Immature natural killer cell (primary cell): Measurements from ENCODE around the gene POU2F1. TPM values are rescaled to one million over a fixed set of nuclear protein-coding genes. Genes with fewer than 3 reads are reported as not detected.

Source experiments
- DNase-seq, 3 donors: peaks; one replicate each; pipeline ENCODE4 v3.0.0; 2022; ENCODE audit warnings: mixed read lengths in 1 of 3
- H3K27ac Mint-ChIP-seq, 6 donors: one replicate each; pipeline ENCODE4 v1.8.0; 2020; ENCODE audit warnings: mixed read lengths in 6 of 6, mild to moderate bottlenecking in 5 of 6, inconsistent platforms in 4 of 6, moderate library complexity in 3 of 6
- H3K27me3 Mint-ChIP-seq, 3 donors: one replicate each; pipeline ENCODE4 v1.8.0; 2020 to 2021; ENCODE audit warnings: low read depth in 3 of 3, mild to moderate bottlenecking in 3 of 3, mixed read lengths in 3 of 3, moderate library complexity in 3 of 3, inconsistent platforms in 1 of 3
- H3K36me3 Mint-ChIP-seq, 3 donors: one replicate each; pipeline ENCODE4 v1.8.0; 2020; ENCODE audit warnings: mixed read lengths in 3 of 3, inconsistent platforms in 2 of 3, mild to moderate bottlenecking in 2 of 3
- H3K4me1 Mint-ChIP-seq, 2 donors: one replicate each; pipeline ENCODE4 v1.8.0; 2020; ENCODE audit warnings: inconsistent platforms in 2 of 2, mild to moderate bottlenecking in 2 of 2, mixed read lengths in 2 of 2, moderate library complexity in 1 of 2
- H3K4me3 Mint-ChIP-seq, 5 donors: one replicate each; pipeline ENCODE4 v1.8.0; 2020; ENCODE audit warnings: mild to moderate bottlenecking in 5 of 5, mixed read lengths in 5 of 5, inconsistent platforms in 3 of 5, moderate library complexity in 3 of 5
- H3K9me3 Mint-ChIP-seq, 6 donors: one replicate each; pipeline ENCODE4 v1.8.0; 2020; ENCODE audit warnings: mild to moderate bottlenecking in 6 of 6, mixed read lengths in 6 of 6, inconsistent platforms in 4 of 6, moderate library complexity in 3 of 6
- polyA plus RNA-seq, 3 donors: library from polyadenylated mRNA; unstranded; fragments of 300-500 nt; fragmentation: Illumina TruSeq; gene quantifications; one replicate each; pipeline ENCODE4 v1.2.3, GENCODE V29; 2021

POU2F1 gene
- polyA plus RNA-seq, 3 donors from 2014 or later = 0.70 to 8.7 (median 4.4) TPM

GRCh38 chr1:167426716-167427115, 206.0 kb downstream of the POU2F1 start:
- Mint-ChIP-seq H3K4me3 (peak overlapping the region in 2 of 5 donors; percentile 5 to 16), H3K27ac (peak overlapping the region; percentile 95 to 100 (median 98)), H3K4me1 (peaks cover 67 to 89% of the 10 kb centered on the region in 2 donors), H3K27me3 (peaks cover 39 to 64% (median 45%) of the 10 kb centered on the region in 3 donors), H3K36me3 (peaks cover 16 to 24% (median 24%) of the 10 kb centered on the region in 3 donors), H3K9me3 (no peaks in the 10 kb centered on the region)
- no peak for DNase-seq

- Mint-ChIP-seq H3K27ac (peak overlapping the region; percentile 95 to 100 (median 98)), H3K4me1 (peaks cover 79 to 99% of the 10 kb centered on the region in 2 donors), H3K4me3 (peak overlapping the region; percentile 68 to 83 (median 76)), H3K36me3 (peaks cover 20 to 34% (median 25%) of the 10 kb centered on the region in 3 donors), H3K9me3 (no peaks in the 10 kb centered on the region), H3K27me3 (peaks cover 40 to 76% (median 51%) of the 10 kb centered on the region in 3 donors)
- no peak for DNase-seq
Observed at GRCh38 chr1:167427848-167428247, 207.2 kb downstream of the POU2F1 start.

DNA sequence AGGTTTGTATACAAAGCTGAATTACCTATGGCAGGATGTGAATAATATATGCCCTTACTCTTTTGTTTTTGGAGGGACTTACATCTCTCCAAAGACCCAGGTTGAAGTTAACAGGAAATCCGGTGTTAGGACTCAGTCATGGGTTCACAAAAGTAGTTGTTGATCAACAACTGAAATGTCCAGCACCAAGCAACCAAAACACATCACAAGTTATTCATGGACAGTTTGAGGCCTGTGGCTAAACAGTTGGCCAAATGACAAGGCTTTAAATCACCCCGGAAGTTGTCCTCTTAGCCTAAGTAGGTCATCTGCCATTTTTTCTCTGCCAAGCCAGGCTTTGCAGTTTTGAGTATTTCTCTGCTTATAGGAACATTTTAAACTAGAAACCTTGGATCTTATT, 207.7 kb downstream of the POU2F1 start:
- H3K36me3 Mint-ChIP-seq = peaks cover 22 to 39% (median 31%) of the 10 kb centered on the region in 3 donors
- peaks cover 43 to 81% (median 56%) of the 10 kb centered on the region in 3 donors for H3K27me3 Mint-ChIP-seq
- H3K27ac Mint-ChIP-seq = peak overlapping the region; percentile 95 to 100 (median 98)
- peak; percentile 84 to 88 (median 87) for DNase-seq
- H3K4me1 Mint-ChIP-seq = peaks cover 82 to 99% of the 10 kb centered on the region in 2 donors
- no peaks in the 10 kb centered on the region for H3K9me3 Mint-ChIP-seq
- H3K4me3 Mint-ChIP-seq = peak overlapping the region; percentile 68 to 83 (median 76)

DNA sequence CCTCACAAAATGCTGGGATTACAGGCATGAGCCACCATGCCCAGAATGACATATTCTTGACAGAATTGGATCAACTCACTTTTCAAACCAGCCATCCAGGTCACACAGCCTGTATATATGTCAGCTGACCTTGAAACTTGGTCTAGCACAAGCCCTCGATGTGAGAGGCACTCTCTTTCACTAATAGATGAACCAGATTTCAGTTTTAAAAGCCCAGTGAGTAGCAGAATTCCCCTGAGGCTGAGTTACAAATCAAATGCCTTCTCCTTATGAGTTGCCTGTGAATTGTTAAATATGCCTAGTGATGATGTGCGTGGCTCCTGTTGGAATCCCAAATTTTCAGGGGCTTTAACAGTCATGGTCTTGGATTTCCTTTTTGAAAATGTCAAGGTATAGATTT, 208.9 kb downstream of the POU2F1 start:
- Mint-ChIP-seq H3K27ac (peak overlapping the region; percentile 95 to 100 (median 98)), H3K9me3 (no peaks in the 10 kb centered on the region), H3K4me1 (peaks cover 89 to 98% of the 10 kb centered on the region in 2 donors), H3K4me3 (peak overlapping the region; percentile 73 to 83 (median 76)), H3K36me3 (peaks cover 29 to 47% (median 36%) of the 10 kb centered on the region in 3 donors), H3K27me3 (peaks cover 49 to 88% (median 68%) of the 10 kb centered on the region in 3 donors)
- peak in 1 of 3 donors; percentile 30 for DNase-seq

GRCh38 chr1:167430134-167430848, 209.6 kb downstream of the POU2F1 start:
- H3K4me3 Mint-ChIP-seq = peak overlapping the region; percentile 73 to 83 (median 76)
- H3K27ac Mint-ChIP-seq = peak overlapping the region; percentile 95 to 100 (median 98)
- peaks cover 29 to 48% (median 36%) of the 10 kb centered on the region in 3 donors for H3K36me3 Mint-ChIP-seq
- peaks cover 90 to 93% of the 10 kb centered on the region in 2 donors for H3K4me1 Mint-ChIP-seq
- DNase-seq = peak; percentile 64 to 76 (median 73)
- H3K27me3 Mint-ChIP-seq = peaks cover 50 to 90% (median 71%) of the 10 kb centered on the region in 3 donors
- H3K9me3 Mint-ChIP-seq = no peaks in the 10 kb centered on the region

DNA sequence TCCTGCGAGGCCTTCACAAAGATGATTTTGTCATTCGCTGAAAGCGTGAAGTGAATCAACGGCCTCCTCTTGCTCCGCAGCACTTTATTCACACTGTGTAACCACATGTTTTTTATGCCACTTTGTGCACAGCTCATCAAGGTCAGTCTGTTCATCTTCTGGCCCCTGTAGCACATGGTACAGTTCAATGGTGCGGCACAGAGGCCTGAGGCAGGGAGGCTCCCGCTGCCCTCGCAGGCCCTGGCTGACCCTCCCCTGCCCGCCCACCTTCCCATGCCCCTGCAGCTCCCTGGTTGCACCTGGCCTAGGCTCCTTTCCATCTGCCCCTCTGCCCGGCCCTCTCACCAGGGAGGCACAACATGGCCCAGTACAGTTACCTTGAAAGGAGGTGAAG, 210.2 kb downstream of the POU2F1 start:
- H3K36me3 Mint-ChIP-seq = peaks cover 29 to 53% (median 39%) of the 10 kb centered on the region in 3 donors
- DNase-seq = peak; percentile 73 to 79 (median 76)
- H3K27ac Mint-ChIP-seq = peak overlapping the region; percentile 95 to 100 (median 98)
- peak overlapping the region; percentile 73 to 83 (median 76) for H3K4me3 Mint-ChIP-seq
- H3K27me3 Mint-ChIP-seq = peaks cover 56 to 90% (median 76%) of the 10 kb centered on the region in 3 donors
- H3K4me1 Mint-ChIP-seq = peaks cover 91 to 93% of the 10 kb centered on the region in 2 donors
- no peaks in the 10 kb centered on the region for H3K9me3 Mint-ChIP-seq

DNA sequence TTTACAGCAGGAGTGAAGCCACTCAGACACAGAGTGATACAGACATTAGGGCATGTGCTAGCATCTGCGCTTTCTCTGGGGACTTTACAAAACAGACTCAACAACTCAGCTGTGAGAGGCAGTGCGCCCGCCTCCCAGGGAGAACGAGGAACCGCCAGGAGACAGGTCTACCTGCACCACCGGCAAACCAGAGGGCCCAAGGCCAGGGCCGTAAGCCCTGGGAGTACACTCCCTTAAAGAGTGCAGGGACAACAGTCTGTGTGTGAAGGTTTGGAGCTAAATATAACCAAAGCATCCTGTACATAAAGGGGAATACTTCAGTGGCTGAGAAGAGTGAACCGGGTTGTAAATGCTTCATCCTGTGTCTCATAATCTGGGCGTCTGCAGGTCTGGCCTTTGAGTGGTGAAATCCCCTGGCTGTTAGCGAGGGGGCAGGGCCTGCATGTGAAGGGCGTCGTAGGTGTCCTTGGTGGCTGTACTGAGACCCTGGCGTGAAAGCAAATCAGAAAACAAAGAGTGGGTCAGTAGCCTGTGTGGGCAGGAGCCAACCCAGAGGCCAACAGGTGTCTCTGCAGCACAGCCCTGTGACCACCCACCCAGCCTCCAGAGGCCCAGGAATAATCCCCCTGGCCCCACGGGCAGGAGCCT, 210.7 kb downstream of the POU2F1 start:
- peaks cover 93 to 96% of the 10 kb centered on the region in 2 donors for H3K4me1 Mint-ChIP-seq
- H3K36me3 Mint-ChIP-seq = peaks cover 34 to 59% (median 44%) of the 10 kb centered on the region in 3 donors

DNA sequence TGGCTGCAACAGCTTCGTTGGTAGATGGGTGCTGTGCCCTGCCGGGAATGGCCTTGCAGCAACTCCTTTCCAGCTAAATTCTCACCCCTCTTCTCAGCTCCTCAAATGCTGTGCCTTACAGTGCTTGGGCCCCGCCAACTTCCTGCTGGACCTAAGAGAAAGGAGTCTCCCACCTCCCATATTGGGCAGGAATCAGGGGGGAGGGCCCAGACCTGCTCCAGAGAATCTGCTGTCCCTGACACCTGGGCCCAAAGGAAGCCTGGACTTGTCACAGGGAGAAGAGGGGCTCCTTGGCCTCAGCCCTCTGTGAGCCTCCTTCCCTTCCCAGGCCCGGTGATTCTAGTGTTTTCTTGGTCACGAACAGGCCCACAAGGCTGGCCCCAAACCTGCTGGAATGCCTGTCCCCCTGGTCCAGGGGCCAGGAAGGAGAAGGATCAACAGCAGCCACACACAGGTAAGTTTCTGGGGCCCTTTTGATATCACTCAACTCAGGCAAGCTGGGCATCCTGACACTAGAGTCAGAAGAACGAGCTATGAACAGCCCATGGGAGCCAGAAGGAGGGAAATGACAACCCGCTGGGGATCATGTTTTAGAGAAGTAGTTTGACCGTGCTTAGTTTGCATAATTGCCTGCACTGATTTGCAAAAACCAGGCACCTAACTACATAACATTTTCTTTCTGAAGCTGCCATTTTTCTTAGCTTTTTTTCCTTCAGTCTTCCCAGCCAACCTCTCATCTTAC, 211.4 kb downstream of the POU2F1 start:
- DNase-seq = no peak
- peaks cover 58 to 92% (median 84%) of the 10 kb centered on the region in 3 donors for H3K27me3 Mint-ChIP-seq
- H3K9me3 Mint-ChIP-seq = no peaks in the 10 kb centered on the region
- H3K27ac Mint-ChIP-seq = peak overlapping the region; percentile 95 to 100 (median 98)
- H3K36me3 Mint-ChIP-seq = peaks cover 40 to 66% (median 51%) of the 10 kb centered on the region in 3 donors
- peak overlapping the region; percentile 40 to 83 (median 68) for H3K4me3 Mint-ChIP-seq
- H3K4me1 Mint-ChIP-seq = peaks cover 94 to 96% of the 10 kb centered on the region in 2 donors

More for the DNA sequence above, 210.7 kb downstream of the POU2F1 start:
- peaks cover 58 to 92% (median 78%) of the 10 kb centered on the region in 3 donors for H3K27me3 Mint-ChIP-seq
- H3K4me3 Mint-ChIP-seq = peak overlapping the region; percentile 73 to 83 (median 76)
- no peaks in the 10 kb centered on the region for H3K9me3 Mint-ChIP-seq
- H3K27ac Mint-ChIP-seq = peak overlapping the region; percentile 95 to 100 (median 98)
- DNase-seq = peak; percentile 61 to 64 (median 64)

DNA sequence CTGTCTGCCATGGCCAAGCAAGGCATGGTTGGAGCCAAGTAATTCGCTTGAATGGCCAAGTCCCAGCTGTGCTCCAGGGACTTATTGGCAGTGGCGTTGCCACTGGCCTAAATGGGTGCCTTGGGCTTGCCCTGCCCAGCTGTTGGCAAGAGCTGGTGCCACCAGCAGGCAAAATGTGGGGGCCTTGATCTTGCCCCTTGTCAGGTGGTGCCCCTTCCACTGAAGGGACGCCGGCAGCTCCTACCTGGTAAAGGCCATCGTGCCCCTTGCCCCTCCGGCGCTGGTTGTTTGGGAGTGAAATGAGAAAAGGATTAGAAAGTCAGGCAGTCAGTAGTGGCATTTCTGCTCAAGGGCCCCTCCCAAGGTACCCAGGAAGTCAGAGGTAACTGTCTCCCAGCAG, 212.1 kb downstream of the POU2F1 start:
- Mint-ChIP-seq H3K27me3 (peaks cover 54 to 90% (median 88%) of the 10 kb centered on the region in 3 donors), H3K36me3 (peaks cover 45 to 73% (median 56%) of the 10 kb centered on the region in 3 donors), H3K9me3 (no peaks in the 10 kb centered on the region), H3K4me3 (peak overlapping the region; percentile 9 to 83 (median 44)), H3K4me1 (peaks cover 94 to 97% of the 10 kb centered on the region in 2 donors), H3K27ac (peak overlapping the region; percentile 95 to 100 (median 98))
- DNase-seq = no peak

- no peak for DNase-seq
- peaks cover 94 to 97% of the 10 kb centered on the region in 2 donors for H3K4me1 Mint-ChIP-seq
- peak overlapping the region; percentile 49 to 82 (median 69) for H3K4me3 Mint-ChIP-seq
- H3K27ac Mint-ChIP-seq = peak overlapping the region; percentile 95 to 100 (median 98)
- H3K36me3 Mint-ChIP-seq = peaks cover 50 to 80% (median 60%) of the 10 kb centered on the region in 3 donors
- H3K9me3 Mint-ChIP-seq = no peaks in the 10 kb centered on the region
- peaks cover 53 to 91% (median 88%) of the 10 kb centered on the region in 3 donors for H3K27me3 Mint-ChIP-seq
Observed at GRCh38 chr1:167433884-167434283, 213.2 kb downstream of the POU2F1 start.

DNA sequence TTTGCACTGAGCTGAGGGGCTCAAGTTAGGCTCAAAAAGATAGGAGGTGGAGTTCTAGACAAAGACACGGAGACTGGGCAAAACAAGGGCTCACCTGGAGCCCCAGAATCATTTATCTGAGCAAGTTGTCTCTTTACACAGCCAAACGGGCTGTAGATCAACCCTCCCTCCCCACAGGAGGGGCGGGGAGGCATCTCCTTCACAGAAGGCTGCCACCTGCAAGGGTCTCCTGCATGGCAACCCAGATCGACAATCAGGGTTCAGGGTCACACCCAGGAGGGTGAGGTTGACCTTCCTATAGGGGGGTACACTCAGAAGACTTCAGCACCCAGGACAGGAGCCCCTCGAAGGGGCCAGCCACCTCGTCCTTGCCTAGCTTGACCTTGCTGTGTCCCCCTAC, 213.6 kb downstream of the POU2F1 start:
- no peak for DNase-seq

DNA sequence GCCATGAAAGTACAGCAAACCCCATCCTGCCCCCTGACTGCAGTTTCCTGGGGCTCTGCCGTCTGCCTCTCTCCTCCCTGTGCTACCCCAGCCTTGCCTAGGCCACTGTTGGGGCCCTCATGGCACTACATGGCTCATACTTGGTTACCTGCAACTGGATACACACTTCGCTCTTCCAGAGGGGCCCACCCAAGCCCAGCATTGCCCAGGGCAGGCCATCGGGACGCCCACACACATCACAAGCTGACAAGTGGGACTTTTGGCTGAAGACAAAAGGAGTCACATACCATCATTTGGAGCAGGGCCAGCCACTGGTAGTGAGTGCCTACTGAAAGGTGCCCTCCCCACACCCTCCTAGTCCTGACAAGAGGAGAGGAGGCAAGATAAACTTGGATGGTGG, 214.8 kb downstream of the POU2F1 start:
- Mint-ChIP-seq H3K27me3 (peaks cover 50 to 92% (median 88%) of the 10 kb centered on the region in 3 donors), H3K4me1 (peaks cover 94 to 97% of the 10 kb centered on the region in 2 donors), H3K4me3 (peak overlapping the region; percentile 55 to 83 (median 73)), H3K36me3 (peaks cover 50 to 84% (median 66%) of the 10 kb centered on the region in 3 donors), H3K9me3 (no peaks in the 10 kb centered on the region), H3K27ac (peak overlapping the region; percentile 92 to 99 (median 97))
- peak in 1 of 3 donors; percentile 16 for DNase-seq

More for the DNA sequence above, 213.6 kb downstream of the POU2F1 start:
- H3K36me3 Mint-ChIP-seq = peaks cover 50 to 83% (median 64%) of the 10 kb centered on the region in 3 donors
- peak overlapping the region; percentile 49 to 82 (median 69) for H3K4me3 Mint-ChIP-seq
- H3K27ac Mint-ChIP-seq = peak overlapping the region; percentile 95 to 100 (median 98)
- H3K4me1 Mint-ChIP-seq = peaks cover 94 to 97% of the 10 kb centered on the region in 2 donors
- peaks cover 50 to 91% (median 88%) of the 10 kb centered on the region in 3 donors for H3K27me3 Mint-ChIP-seq
- no peaks in the 10 kb centered on the region for H3K9me3 Mint-ChIP-seq
